BLaER1 treated with 17β-estradiol and CSF1 and Interleukin-3, amounts not matched to agents 10 nM and 100 nM (cell line): ENCODE data around the gene SKI.
A peak's percentile ranks its signal among the peaks of the same experiment; 100 is the strongest.
"Not testable (repeated sequence)": the region's sequence is repeated elsewhere in the genome, so short reads cannot be mapped to it uniquely, and the experiment has no call there.

Experiments
- H3K27ac ChIP-seq, 11 experiments: shearing (Covaris generic); formaldehyde crosslinking; 2 replicates each; pipeline ENCODE4 v1.8.1; 2022
- H3K27me3 ChIP-seq, 11 experiments: shearing (Covaris generic); formaldehyde crosslinking; 2 replicates each; pipeline ENCODE4 v1.8.1; 2022
- H3K36me3 ChIP-seq, 11 experiments: shearing (Covaris generic); formaldehyde crosslinking; 2 replicates each; pipeline ENCODE4 v1.8.1; 2022
- H3K4me1 ChIP-seq, 10 experiments: shearing (Covaris generic); formaldehyde crosslinking; 2 replicates each; pipeline ENCODE4 v1.8.1; 2022
- H3K4me2 ChIP-seq, 11 experiments: shearing (Covaris generic); formaldehyde crosslinking; 2 replicates each; pipeline ENCODE4 v1.8.1; 2022
- H3K4me3 ChIP-seq, 10 experiments: shearing (Covaris generic); formaldehyde crosslinking; 2 replicates each; pipeline ENCODE4 v1.8.1; 2022
- H3K9ac ChIP-seq, 11 experiments: shearing (Covaris generic); formaldehyde crosslinking; 2 replicates each; pipeline ENCODE4 v1.8.1; 2022
- H3K9me3 ChIP-seq, 11 experiments: shearing (Covaris generic); formaldehyde crosslinking; replicated peaks in 1 of 11; 2 replicates each; pipeline ENCODE4 v1.8.1; 2022
- H4K20me1 ChIP-seq, 11 experiments: shearing (Covaris generic); formaldehyde crosslinking; 2 replicates each; pipeline ENCODE4 v1.8.1; 2022
- Cebpa-rat ChIP-seq, 11 experiments: shearing (Covaris generic); IDR thresholded peaks; 2 replicates each; pipeline ENCODE4 v1.8.1; 2022

Gene SKI

GRCh38 chr1:2258122-2258681 lies 30.1 kb downstream of the SKI start:
- H3K9ac ChIP-seq = no peak overlapping the region
- H3K9me3 ChIP-seq = peaks cover 19 to 37% (median 32%) of the 10 kb centered on the region in 11 experiments
- no peaks in the 10 kb centered on the region for H3K27me3 ChIP-seq
- H4K20me1 ChIP-seq = peaks cover 59 to 95% (median 91%) of the 10 kb centered on the region in 11 experiments
- H3K4me1 ChIP-seq = peaks cover 58 to 83% (median 77%) of the 10 kb centered on the region in 10 experiments
- H3K4me3 ChIP-seq = no peak overlapping the region
- peaks cover 13 to 36% (median 19%) of the 10 kb centered on the region in 11 experiments; a peak in 19 of 22 replicates for H3K36me3 ChIP-seq
- TF ChIP-seq Cebpa-rat (IDR thresholded peaks at IDR 0.05) = no peak
- H3K27ac ChIP-seq = peak overlapping the region in 1 of 11 experiments; percentile 7; a peak in 1 of 22 replicates
- H3K4me2 ChIP-seq = peak overlapping the region; percentile 30 to 71 (median 49); a peak in 20 of 22 replicates

- no peak overlapping the region for H3K27ac ChIP-seq
- H3K4me3 ChIP-seq = no peak overlapping the region; a peak in 1 of 20 replicates
- H4K20me1 ChIP-seq = peaks cover 67 to 95% (median 91%) of the 10 kb centered on the region in 11 experiments
- TF ChIP-seq Cebpa-rat (IDR thresholded peaks at IDR 0.05) = no peak
- H3K9ac ChIP-seq = no peak overlapping the region
- peak overlapping the region; percentile 30 to 71 (median 49); a peak in 21 of 22 replicates for H3K4me2 ChIP-seq
- H3K9me3 ChIP-seq = peaks cover 18 to 29% (median 25%) of the 10 kb centered on the region in 11 experiments
- H3K36me3 ChIP-seq = peaks cover 5 to 28% (median 11%) of the 10 kb centered on the region in 11 experiments; a peak in 18 of 22 replicates
- H3K27me3 ChIP-seq = no peaks in the 10 kb centered on the region
- H3K4me1 ChIP-seq = peaks cover 51 to 82% (median 69%) of the 10 kb centered on the region in 10 experiments
Observed at GRCh38 chr1:2258996-2259395, 30.9 kb downstream of the SKI start.

- TF ChIP-seq Cebpa-rat (IDR thresholded peaks at IDR 0.05) = no peak
- Histone ChIP-seq H4K20me1 (peaks cover 75 to 96% (median 91%) of the 10 kb centered on the region in 11 experiments), H3K9me3 (peaks cover 9 to 21% (median 16%) of the 10 kb centered on the region in 11 experiments), H3K4me2 (peak overlapping the region in 9 of 11 experiments; percentile 6 to 58 (median 49); a peak in 15 of 22 replicates), H3K4me1 (peaks cover 43 to 83% (median 63%) of the 10 kb centered on the region in 10 experiments), H3K4me3 (no peak overlapping the region), H3K9ac (no peak overlapping the region), H3K36me3 (peaks cover 0 to 20% (median 3%) of the 10 kb centered on the region in 11 experiments; a peak in 10 of 22 replicates), H3K27ac (no peak overlapping the region), H3K27me3 (no peaks in the 10 kb centered on the region)
Observed at GRCh38 chr1:2259668-2260402, 31.7 kb downstream of the SKI start.

- H3K27ac ChIP-seq, H3K4me3 ChIP-seq, H3K27me3 ChIP-seq, H3K9ac ChIP-seq: not testable (repeated sequence)
- Histone ChIP-seq H3K36me3 (peaks cover 0 to 17% (median 0%) of the 10 kb centered on the region in 11 experiments; a peak in 5 of 22 replicates), H3K9me3 (peaks cover 3 to 15% (median 10%) of the 10 kb centered on the region in 11 experiments), H4K20me1 (peaks cover 82 to 99% (median 95%) of the 10 kb centered on the region in 11 experiments), H3K4me2 (peak overlapping the region in 5 of 11 experiments; percentile 28 to 58 (median 47); a peak in 10 of 22 replicates), H3K4me1 (peaks cover 37 to 83% (median 60%) of the 10 kb centered on the region in 10 experiments)
Observed at GRCh38 chr1:2260470-2260869, 32.4 kb downstream of the SKI start.

GRCh38 chr1:2260917-2261316 lies 32.8 kb downstream of the SKI start:
- TF ChIP-seq Cebpa-rat (IDR thresholded peaks at IDR 0.05) = no peak
- peaks cover 86 to 100% (median 100%) of the 10 kb centered on the region in 11 experiments for H4K20me1 ChIP-seq
- H3K9me3 ChIP-seq = peaks cover 0 to 10% (median 5%) of the 10 kb centered on the region in 11 experiments; a peak in 13 of 22 replicates

GRCh38 chr1:2261476-2262395 lies 33.6 kb downstream of the SKI start:
- not testable (repeated sequence) for H3K9ac ChIP-seq, H3K27me3 ChIP-seq, H3K9me3 ChIP-seq, H3K4me3 ChIP-seq, H3K27ac ChIP-seq
- Histone ChIP-seq H3K4me1 (peaks cover 29 to 85% (median 62%) of the 10 kb centered on the region in 10 experiments), H4K20me1 (peaks cover 94 to 100% (median 100%) of the 10 kb centered on the region in 11 experiments), H3K36me3 (peaks cover 0 to 25% (median 0%) of the 10 kb centered on the region in 11 experiments; a peak in 7 of 22 replicates), H3K4me2 (peak overlapping the region in 5 of 11 experiments; percentile 3 to 58 (median 47); a peak in 8 of 22 replicates)

More at GRCh38 chr1:2260917-2261316, 32.8 kb downstream of the SKI start:
- no peak overlapping the region for H3K4me3 ChIP-seq
- H3K36me3 ChIP-seq = peaks cover 0 to 17% (median 0%) of the 10 kb centered on the region in 11 experiments; a peak in 5 of 22 replicates
- H3K4me1 ChIP-seq = peaks cover 37 to 83% (median 62%) of the 10 kb centered on the region in 10 experiments
- H3K27ac ChIP-seq = no peak overlapping the region
- no peak overlapping the region for H3K9ac ChIP-seq
- H3K4me2 ChIP-seq = peak overlapping the region in 6 of 11 experiments; percentile 3 to 58 (median 38); a peak in 10 of 22 replicates
- no peaks in the 10 kb centered on the region for H3K27me3 ChIP-seq

GRCh38 chr1:2266301-2266975 lies 38.3 kb downstream of the SKI start:
- no peak for TF ChIP-seq Cebpa-rat (IDR thresholded peaks at IDR 0.05)
- Histone ChIP-seq H3K27me3 (no peaks in the 10 kb centered on the region), H3K9ac (no peak overlapping the region; a peak in 2 of 22 replicates), H3K4me1 (peaks cover 14 to 83% (median 49%) of the 10 kb centered on the region in 10 experiments), H3K9me3 (no peaks in the 10 kb centered on the region), H4K20me1 (peaks cover 95 to 100% (median 100%) of the 10 kb centered on the region in 11 experiments), H3K4me3 (no peak overlapping the region), H3K27ac (0 out of 22 replicates have a peak overlapping the region, but pooled peaks of 1 of the 11 experiments have one; percentile 1), H3K36me3 (peaks cover 0 to 34% (median 5%) of the 10 kb centered on the region in 11 experiments; a peak in 9 of 22 replicates), H3K4me2 (peak overlapping the region in 9 of 11 experiments; percentile 4 to 62 (median 37); a peak in 17 of 22 replicates)
